MV-4-11 (cell line): ENCODE data around the gene WNT3A.

Source experiments
- DNase-seq: peaks from one replicate; lab custom pipeline; 2025; lab: John Stamatoyannopoulos, UW

Gene WNT3A

GRCh38 chr1:228048659-228049298, 42.0 kb downstream of the WNT3A start:
- DNase-seq, result no peak

DNA sequence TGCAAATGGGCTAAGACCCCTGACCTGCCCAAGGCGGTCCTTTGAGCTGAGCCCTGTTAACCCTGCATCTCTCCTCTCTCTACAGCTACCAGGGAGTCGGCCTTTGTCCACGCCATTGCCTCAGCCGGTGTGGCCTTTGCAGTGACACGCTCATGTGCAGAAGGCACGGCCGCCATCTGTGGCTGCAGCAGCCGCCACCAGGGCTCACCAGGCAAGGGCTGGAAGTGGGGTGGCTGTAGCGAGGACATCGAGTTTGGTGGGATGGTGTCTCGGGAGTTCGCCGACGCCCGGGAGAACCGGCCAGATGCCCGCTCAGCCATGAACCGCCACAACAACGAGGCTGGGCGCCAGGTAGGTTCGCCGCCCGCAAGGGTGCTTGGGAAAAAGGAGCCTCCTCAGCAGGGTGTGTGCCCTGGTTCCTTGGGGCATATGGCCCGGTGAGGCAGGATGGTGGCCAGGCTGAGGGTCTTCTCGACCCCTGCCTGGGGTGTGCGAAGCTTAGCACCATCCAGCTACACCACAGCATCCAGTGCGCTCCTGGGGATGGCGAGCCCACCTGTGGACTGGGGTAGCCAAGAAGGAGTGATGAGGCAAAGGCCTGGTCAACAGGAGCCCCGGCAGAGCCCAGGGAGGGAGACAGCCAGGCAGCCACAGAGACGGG, 43.9 kb downstream of the WNT3A start:
- DNase-seq, result no peak

GRCh38 chr1:228058172-228058948, 51.6 kb downstream of the WNT3A start:
- DNase-seq, result no peak

DNA sequence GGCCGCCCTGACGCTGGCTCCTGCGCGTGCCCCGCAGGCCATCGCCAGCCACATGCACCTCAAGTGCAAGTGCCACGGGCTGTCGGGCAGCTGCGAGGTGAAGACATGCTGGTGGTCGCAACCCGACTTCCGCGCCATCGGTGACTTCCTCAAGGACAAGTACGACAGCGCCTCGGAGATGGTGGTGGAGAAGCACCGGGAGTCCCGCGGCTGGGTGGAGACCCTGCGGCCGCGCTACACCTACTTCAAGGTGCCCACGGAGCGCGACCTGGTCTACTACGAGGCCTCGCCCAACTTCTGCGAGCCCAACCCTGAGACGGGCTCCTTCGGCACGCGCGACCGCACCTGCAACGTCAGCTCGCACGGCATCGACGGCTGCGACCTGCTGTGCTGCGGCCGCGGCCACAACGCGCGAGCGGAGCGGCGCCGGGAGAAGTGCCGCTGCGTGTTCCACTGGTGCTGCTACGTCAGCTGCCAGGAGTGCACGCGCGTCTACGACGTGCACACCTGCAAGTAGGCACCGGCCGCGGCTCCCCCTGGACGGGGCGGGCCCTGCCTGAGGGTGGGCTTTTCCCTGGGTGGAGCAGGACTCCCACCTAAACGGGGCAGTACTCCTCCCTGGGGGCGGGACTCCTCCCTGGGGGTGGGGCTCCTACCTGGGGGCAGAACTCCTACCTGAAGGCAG, 52.3 kb downstream of the WNT3A start:
- DNase-seq, result no peak

GRCh38 chr1:228059634-228060457, 53.0 kb downstream of the WNT3A start:
- no peak for DNase-seq

DNA sequence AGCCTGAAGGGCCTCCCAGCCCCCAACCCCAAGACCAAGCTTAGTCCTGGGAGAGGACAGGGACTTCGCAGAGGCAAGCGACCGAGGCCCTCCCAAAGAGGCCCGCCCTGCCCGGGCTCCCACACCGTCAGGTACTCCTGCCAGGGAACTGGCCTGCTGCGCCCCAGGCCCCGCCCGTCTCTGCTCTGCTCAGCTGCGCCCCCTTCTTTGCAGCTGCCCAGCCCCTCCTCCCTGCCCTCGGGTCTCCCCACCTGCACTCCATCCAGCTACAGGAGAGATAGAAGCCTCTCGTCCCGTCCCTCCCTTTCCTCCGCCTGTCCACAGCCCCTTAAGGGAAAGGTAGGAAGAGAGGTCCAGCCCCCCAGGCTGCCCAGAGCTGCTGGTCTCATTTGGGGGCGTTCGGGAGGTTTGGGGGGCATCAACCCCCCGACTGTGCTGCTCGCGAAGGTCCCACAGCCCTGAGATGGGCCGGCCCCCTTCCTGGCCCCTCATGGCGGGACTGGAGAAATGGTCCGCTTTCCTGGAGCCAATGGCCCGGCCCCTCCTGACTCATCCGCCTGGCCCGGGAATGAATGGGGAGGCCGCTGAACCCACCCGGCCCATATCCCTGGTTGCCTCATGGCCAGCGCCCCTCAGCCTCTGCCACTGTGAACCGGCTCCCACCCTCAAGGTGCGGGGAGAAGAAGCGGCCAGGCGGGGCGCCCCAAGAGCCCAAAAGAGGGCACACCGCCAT, 53.8 kb downstream of the WNT3A start:
- no peak for DNase-seq

DNA sequence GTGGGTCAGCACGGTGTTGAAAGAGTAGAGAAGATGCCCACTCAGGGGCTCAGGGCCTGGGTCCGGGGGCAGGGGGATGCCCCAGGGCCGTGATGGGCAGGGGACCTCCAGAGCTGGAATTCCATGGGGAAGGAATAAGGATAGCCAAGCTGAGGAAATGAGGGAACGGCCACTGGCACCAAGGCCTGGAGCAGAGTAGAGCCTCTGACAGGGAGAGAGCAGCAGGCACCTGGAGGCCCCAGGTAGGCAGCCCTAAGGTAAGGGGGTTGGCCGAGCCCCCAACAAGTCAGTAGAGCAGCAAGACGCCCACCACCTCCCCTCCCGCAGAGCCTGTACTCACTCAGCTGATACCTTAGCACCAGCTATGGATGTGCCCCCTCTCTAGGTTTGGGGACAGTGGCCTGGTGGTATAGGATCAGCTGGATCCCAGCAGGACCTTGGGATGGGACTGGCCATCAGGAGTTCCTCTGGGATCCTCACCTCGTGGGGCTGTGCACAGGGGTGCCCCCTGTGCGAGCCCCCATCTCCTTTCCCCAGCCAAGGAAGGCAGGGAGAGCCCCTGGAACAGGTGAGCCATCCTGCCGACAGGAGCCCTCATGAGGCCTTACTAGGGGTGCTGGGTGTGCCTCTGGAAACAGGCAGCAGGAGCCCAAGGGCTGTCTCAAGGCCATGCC, 54.8 kb downstream of the WNT3A start:
- DNase-seq, result no peak

DNA sequence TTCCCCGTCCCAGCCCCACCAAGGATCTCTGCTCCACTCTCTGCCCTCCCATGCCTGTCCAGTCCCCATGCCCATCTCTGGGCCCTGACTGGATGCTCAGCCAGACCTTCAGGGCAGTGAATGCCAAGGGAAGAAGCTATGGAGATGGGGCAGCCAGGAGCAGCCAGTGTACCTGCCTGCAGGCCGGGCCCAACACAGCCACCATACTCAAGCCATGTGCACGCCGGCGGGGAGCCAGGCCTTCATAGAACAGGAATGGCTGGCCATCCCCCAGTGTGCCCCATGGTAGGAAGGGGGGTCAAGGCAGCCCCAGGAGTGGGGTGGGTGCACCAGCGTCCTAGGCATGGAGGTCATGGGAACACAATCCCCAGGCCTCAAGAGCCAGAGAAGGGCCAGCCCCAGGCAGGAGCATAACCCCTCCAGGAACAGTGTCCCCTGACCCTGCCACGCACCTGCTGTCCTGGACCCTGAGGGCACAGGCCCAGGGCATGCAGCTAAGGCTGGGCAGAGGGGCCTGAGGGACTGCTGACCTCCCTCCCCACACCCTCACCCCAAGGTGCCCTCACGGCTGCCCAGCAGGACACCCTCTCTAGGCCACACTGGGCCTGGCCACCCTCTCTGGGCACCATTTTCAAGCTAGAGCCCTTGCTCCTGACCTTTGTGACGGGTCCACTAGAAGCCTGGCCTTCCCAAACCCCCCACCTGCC, 55.4 kb downstream of the WNT3A start:
- DNase-seq, result no peak

DNA sequence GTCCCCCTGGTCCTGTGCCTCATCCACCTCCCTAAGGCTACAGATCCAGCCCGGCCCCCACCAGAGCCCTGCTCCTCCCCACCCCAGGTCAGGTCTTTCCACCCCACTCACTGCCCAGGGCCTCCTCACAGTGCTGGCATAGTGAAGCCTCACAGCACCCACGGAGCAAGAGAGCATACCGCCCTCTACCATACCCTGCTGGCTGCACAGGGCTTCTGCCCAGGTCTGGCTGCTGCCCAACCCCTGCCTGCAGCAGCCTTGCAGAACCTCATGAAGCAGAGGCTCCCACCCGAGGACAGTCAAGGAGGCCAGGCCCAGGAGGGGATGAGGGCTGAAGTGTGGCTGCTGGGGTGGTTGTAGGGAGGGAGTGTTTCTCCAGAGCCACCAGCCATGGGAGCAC, 56.0 kb downstream of the WNT3A start:
- no peak for DNase-seq

DNA sequence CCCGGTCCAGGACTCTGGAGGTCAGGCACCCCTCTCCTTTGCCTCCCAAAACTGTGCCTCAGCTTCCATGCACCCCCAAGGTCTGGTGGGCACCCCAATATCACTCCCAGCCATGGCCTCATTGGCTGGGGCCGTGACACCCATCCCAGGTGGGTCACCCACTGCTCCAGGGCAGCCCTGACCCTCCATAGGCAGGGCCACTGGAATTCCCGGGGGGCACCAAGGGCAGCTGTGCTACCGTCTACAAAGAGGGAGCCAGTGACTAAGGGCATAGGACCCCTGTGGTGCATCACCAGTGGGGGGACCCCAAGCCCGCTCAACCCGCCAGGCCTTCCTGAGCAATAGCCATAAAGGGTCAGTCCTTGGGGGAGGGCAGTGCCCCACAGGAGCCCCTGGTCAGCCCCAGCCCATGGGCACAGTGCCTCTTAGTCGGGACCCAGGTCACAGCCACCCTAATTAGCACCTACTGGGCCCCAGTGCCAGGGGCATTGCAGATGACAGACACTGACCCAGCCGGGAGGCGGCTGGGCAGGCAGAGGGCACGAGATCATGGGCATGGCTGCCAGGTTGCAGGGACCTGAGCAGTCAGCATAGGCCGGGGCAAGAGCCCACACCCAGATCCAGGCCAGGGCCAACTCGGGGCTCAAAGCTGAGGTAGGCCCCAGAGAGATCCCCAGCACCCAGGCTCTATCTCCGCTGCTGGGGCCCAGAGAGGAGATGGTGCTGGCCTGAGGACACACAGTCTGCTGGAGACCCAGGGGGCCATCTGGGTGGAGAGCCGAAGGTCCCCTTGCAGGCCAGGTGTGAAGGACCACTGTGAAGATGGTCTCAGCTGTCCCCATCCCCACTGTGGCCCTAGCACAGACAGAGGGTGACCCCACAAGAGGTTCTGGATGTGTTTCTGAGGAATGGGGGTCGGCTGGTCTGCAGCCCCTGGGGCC, 56.7 kb downstream of the WNT3A start:
- no peak for DNase-seq

DNA sequence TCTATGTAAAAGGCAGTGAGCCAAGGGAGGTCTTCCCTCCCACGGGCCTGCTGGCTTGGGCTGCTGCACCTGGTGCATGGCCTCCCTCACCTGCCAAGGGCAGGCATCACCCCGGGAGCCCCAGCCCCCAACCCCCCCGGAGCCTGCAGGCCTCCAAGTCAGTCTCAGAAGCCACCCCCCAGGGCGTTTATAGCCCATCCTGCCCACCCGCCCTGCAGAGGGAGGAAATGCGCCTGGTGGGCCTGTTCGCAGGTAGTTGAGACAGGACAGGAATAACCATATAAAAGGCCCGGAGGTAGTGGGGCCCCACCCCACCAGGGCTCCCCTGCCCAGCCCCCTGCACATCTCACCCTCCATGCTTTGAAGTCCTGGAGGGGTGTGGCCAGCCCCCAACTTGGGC, 57.5 kb downstream of the WNT3A start:
- no peak for DNase-seq

- DNase-seq, result no peak
Observed at GRCh38 chr1:228064741-228065542, 58.1 kb downstream of the WNT3A start.

GRCh38 chr1:228065543-228066347, 58.9 kb downstream of the WNT3A start:
- DNase-seq, result no peak

- DNase-seq, result no peak
Observed at GRCh38 chr1:228066416-228066815, 59.6 kb downstream of the WNT3A start.

DNA sequence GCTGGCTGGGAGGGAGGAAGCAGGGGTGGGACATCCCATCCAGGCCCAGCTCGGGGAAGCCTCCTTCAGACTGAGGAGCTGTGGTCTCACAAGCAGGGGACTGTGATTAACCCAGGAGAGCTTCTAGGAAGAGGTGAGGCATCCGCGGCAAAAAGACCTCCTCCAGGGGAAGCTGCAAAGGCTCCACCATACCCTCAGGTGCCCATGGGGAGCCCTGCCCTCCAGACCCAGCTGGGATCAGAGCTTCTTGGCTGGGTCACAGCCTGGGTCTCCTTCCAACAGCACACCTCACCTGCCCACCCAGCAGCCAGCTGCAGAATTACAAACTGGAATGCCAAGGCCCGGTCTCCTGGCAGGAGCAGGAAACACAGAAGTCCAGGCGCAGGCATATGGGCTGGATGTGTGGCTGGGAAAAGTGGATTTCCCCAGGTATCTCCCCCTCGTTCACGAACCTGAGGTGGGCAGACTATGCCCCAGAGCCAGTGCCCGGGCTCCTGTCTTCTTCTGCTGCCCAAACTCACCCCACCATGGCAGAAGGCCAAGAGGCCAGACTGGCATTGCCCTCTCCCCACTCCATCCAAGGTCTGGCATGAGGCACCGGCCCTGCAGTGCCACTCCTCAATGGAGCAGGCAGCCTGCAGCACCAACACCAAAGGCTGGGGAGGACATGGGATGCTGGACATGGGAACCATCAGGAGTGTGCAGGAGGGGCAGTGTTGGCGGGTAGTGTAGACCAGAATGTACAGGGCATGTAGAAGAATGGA, 60.3 kb downstream of the WNT3A start:
- DNase-seq, result no peak

GRCh38 chr1:228068359-228068758, 61.6 kb downstream of the WNT3A start:
- no peak for DNase-seq
